Globus pallidus (tissue), 1 donor: ENCODE data around the gene ATP5ME.
A peak's percentile ranks its signal among the peaks of the same experiment; 100 is the strongest.
"Not testable (repeated sequence)": the region's sequence is repeated elsewhere in the genome, so short reads cannot be mapped to it uniquely, and the experiment has no call there.

ENCODE experiments used
- DNase-seq: peaks from one replicate; pipeline ENCODE4 v3.0.0-alpha.2; 2015; ENCODE audit warnings: low spot score

Gene ATP5ME

DNA sequence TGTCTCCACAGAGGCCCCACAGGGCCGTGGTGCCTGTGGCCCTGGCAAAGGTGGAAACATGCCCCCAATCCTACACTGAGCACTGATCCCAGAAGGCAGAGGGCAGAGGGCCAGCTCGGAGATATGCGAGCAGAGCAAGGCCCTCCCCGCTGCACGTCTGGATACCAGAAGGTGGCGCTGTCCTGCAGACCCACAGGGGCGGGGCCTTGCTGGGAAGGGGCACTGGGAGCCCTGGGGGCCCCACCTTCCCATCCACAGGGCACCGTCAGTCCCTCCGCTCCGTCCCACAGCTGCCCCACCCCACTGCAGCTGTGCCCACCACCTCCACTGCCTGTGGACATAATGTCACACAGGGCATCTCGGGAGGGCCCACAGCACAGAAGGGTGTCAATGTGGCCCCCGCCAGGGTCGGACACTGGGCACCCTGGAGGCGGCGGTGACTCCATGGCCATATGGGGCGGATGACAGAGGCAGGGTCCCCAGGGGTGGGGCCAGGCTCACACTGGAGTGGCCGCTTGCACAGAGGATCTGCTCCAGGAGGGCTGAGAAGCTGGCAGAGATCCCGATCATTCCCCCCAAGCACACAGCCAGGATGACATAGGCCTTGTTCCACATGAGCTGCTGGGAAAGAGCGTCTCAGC is 10.0 kb upstream of the ATP5ME start:
- DNase-seq, result peak; percentile 79

- DNase-seq, result no peak
These were observed 9.3 kb upstream of the ATP5ME start for GRCh38 chr4:683247-683897.

- no peak for DNase-seq
These were observed 8.6 kb upstream of the ATP5ME start for GRCh38 chr4:682490-683172.

DNA sequence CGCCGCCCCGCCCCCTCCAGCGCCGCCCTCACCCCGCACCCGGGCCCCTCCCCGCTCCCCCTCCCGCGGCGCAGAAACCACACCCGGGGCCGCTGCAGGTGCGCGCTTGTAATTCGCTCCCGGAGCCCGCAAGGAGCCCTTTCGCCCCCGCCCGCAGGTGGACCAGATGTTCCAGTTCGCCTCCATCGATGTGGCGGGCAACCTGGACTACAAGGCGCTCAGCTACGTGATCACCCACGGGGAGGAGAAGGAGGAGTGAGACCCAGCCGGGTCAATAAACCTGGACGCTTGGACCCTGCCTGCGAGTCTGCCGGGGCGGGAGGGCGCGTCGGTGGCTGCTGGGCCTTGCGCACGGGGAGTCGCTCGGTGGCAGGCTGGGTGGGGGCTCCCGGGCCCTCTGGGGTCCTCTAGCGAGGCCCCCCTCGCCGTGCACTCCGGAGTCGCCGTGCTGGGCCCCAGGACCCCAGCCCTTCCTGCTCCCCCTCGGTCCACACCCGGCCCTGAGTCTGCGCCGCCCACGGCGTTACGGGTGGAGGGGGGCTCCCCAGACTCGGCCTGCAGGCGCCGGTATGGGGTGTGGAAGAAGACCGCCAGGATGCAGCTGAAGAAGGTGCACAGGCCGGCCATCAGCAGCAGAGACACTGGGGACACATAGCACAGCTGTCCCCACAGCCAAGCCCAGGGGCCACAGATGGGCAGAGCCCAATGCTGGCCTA is 7.8 kb upstream of the ATP5ME start:
- no peak for DNase-seq

- no peak for DNase-seq
These were observed 7.0 kb upstream of the ATP5ME start for GRCh38 chr4:680928-681645.

DNA sequence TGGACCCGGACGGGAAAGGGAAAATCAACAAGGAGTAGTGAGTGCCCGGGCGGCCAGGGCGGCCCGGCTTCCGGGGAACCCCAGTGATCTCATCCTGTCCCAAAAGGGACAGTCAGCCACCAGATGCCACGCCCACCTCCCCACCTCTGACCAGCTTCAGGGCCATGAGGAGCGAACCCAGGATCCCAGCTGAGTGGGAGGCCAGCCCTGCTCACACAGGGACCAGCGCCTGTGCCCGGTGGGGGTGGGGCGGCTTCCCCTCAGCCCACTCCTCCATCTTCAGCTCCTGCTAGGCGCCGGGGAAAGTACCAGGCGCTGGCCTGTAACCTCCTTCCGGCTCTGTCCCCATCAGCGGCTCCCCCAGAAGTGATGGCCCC is 6.5 kb upstream of the ATP5ME start:
- no peak for DNase-seq

DNA sequence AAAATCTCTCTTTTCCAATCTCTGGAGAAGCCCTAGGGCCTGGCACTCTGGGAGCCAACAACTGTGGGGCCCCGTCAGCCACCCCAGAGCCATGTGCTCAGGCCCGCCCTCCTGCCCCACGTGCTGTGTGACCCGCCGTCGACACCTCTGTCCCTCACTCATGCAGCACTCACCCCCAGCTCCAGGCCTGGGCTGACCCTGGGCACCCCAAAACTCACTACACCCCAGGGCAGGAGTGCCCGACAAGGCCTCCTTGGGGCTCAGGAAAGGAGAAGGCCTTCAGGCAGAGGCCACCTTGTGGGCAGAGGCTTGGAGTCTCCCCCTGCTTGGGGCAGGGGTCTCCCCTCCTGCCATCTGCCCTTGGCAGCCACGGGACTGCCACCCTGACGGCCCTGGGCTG is 6.0 kb upstream of the ATP5ME start:
- no peak for DNase-seq

GRCh38 chr4:679629-680028 is 5.6 kb upstream of the ATP5ME start:
- no peak for DNase-seq

GRCh38 chr4:679104-679481 is 5.0 kb upstream of the ATP5ME start:
- no peak for DNase-seq

DNA sequence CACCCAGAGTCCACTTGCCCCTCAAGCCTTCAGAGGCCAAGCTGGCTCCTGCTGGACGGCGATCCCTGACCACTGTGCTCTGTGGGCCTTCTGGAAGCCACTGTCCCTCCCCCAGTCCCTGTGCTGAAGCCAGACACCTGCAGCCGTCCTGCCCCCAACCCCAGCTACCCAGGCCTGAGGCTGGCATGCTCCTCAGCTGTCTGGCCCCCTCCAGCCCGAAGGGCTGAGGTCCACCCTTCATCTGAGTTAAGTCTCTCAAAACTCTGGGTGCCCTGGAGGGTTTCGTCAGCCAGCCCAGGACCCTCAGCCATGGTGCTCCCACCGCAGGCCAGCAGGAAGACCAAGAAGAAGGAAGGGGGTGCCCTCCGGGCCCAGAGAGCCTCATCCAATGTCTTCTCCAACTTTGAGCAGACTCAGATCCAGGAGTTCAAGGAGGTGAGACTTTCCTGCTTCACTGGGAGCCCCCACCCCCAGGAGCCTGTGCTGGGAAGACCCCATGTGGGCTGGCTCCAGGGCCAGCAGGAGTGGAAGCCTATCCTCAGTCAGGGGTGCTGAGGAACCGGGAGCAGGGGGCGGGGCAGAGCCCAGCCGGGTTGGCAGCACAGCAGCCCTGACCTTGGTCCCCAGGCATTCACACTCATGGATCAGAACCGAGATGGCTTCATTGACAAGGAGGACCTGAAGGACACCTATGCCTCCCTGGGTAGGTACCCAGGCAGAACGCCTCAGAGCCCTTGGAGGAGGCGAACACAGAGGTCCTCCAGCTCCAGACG is 4.4 kb upstream of the ATP5ME start:
- DNase-seq, result no peak

- no peak for DNase-seq
These were observed 3.6 kb upstream of the ATP5ME start for GRCh38 chr4:677431-678293.

GRCh38 chr4:676871-677235 is 2.8 kb upstream of the ATP5ME start:
- no peak for DNase-seq

GRCh38 chr4:675980-676870 is 2.1 kb upstream of the ATP5ME start:
- DNase-seq, result no peak

- no peak for DNase-seq
These were observed 1.2 kb upstream of the ATP5ME start for GRCh38 chr4:675036-675882.

- no peak for DNase-seq
These were observed 556 bp downstream of the ATP5ME start for GRCh38 chr4:673349-674091.

GRCh38 chr4:671769-672168 is 2.3 kb downstream of the ATP5ME start:
- DNase-seq, result no peak

DNA sequence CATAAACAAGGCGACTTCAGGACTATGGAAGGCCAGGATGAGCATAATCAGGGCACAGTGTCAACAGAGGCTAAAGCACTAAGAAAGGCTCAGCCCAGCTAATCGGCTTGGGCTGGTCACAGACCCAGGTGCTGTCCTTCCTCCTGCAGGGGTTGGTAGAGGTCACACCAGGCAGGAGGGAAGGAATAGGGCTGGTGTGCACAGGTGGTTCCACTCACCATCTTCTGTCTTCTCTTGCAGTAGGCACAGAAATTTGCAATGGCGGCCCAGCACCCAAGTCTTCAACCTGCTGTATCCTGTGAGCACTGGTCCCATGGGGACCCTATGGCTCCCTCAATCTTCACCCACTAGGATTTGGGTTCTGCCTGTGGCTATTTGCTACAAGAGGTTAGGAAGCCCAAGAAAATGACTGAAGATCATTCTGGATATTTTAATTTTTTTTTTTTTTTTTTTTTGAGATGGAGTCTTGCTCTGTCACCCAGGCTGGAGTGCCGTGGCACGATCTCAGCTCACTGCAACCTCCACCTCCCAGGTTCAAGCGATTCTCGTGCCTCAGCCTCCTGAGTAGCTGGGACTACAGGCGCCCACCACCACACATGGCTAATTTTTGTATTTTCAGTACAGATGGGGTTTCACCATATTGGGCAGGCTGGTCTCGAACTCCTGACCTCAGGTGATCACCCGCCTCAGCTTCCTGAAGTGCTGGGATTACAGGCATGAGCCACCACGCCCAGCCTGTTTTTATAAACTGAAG is 4.1 kb downstream of the ATP5ME start:
- not testable (repeated sequence) for DNase-seq
